ENCODE results near the gene WWC1. TPM values are rescaled to one million over a fixed set of nuclear protein-coding genes. Genes with fewer than 3 reads are reported as not detected.
A peak's percentile ranks its signal among the peaks of the same experiment; 100 is the strongest.

The WWC1 gene
- total RNA-seq, 2 experiments from 2014 or later: 2.1 to 2.2 TPM

DNA sequence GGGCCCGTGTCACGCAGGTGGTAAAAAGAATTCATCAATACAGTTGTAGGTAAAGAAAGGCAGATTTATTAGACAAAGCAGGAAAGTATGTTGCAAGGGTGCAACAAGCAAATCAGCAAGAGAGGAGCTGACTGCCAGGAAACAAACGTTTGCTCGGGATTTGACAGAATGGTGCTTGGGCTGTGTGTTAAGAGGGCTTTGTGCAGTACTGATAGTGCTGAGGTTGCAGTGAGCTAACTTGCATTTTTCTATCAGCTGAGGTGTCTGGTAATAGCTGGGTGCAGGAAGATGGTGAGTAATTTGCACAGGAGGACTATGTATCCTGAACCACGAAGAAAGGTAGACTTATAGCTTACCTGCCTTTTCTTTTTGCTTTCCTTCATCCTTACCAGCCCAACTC lies 190.9 kb downstream of the WWC1 start:
- Mint-ChIP-seq H3K4me1 (peaks cover 22% of the 10 kb centered on the region), H3K27ac (no peak overlapping the region), H3K9me3 (ENCODE audit: low read depth) (no peaks in the 10 kb centered on the region), H3K36me3 (ENCODE audit: low read depth) (peaks cover 7% of the 10 kb centered on the region), H3K4me3 (no peak overlapping the region), H3K27me3 (peaks cover 4% of the 10 kb centered on the region)
- intact Hi-C loops (cut with DNase I, micrococcal nuclease): no loop called here
- POLR2A ChIA-PET: no interaction called here
- CTCF ChIA-PET: interaction anchor here (0.5 to 0.6 kb wide), 2 partner anchors 10 to 212 kb away, joined by 3 to 5 read pairs; no protein-coding TSS in a partner anchor
- ATAC-seq: no peak
- DNase-seq: no peak

DNA sequence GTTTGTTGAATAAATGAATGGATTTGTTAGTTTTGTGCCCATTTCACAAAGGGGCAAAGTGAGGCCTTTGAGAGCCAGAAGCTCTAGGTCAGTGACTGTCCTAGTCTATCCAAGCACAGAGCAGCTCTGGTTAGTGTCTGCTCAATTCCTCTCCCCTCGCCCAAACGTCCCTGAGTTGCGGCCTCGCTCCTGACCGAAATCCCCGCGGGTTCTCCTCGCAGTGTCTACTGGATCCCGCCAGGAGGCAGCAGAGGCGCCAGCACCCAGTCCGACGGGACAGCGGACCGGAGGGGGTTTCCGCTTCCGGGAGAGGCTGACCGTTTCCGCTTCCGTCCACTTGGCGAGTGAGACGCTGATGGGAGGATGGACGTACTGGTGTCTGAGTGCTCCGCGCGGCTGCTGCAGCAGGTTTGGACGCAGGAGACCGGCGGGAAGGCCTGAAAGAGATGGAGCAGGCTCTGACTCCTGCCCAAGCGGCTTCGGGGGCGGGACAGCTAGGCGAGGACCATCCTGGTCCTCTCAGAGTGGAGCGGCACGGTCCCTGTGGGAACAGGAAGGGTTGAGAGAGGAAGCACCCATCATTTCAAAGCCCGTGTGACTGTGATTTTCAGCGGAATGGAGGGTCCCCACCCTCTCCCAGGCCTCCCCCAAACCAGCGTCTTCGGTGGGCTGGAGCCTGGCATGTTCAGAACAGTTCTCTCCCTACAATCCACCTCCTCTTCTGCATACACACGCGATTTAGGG lies 194.9 kb downstream of the WWC1 start, which contains the start of gene RARS1:
Gene RARS1 (plus strand): TSS at position 336 of the 744 bp plus-strand sequence. CDS start 28 bp downstream, at position 364.
- H3K9me3 Mint-ChIP-seq (ENCODE audit: low read depth): no peaks in the 10 kb centered on the region
- H3K27ac Mint-ChIP-seq: peak within 1 kb of the TSS; percentile 97
- DNase-seq (peak; percentile 94), ATAC-seq (peak; percentile 92)
- peak within 1 kb of the TSS; percentile 100 for H3K4me3 Mint-ChIP-seq
- CTCF ChIA-PET: interaction anchor here (0.6 to 1.6 kb wide), 9 partner anchors 11 to 217 kb away, joined by 3 to 13 read pairs (median 3); partner anchors contain the start of gene PANK3
- H3K4me1 Mint-ChIP-seq: peaks cover 36% of the 10 kb centered on the region
- POLR2A ChIA-PET: interaction anchor here (0.6 to 1.0 kb wide), 3 partner anchors 88 to 205 kb away, joined by 3 to 9 read pairs (median 4); partner anchors contain the start of gene PANK3
- H3K27me3 Mint-ChIP-seq: no peaks in the 10 kb centered on the region
- peaks cover 29% of the 10 kb centered on the region for H3K36me3 Mint-ChIP-seq (ENCODE audit: low read depth)
- intact Hi-C loops (cut with DNase I, micrococcal nuclease): loop anchor here (1.0 to 5.0 kb wide), 7 partner anchors 93 to 1097 kb away; partner anchors contain the start of genes PANK3 (in 2 of the 2), SPDL1 (in 2 of the 2) and WWC1 (in 1 of the 2)

DNA sequence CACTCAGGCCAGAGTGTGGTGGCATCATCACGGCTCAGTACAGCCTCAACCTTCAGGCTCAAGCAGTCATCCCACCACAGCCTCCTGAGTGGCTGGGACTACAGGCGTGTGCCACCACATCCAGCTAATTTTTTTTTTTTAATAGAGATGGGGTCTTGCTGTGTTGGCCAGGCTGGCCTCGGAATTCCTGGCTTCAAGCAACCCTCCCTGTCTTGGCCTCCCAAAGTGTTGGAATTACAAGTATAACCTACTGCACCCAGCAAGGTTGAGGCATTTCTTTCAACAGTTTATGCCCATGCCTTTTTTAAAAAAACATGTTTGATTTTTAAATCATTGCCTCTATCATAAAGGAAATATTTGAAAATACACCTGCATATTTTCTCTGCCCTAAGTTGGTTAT lies 197.6 kb downstream of the WWC1 start:
- Mint-ChIP-seq H3K4me1 (peaks cover 35% of the 10 kb centered on the region), H3K4me3 (no peak overlapping the region), H3K36me3 (ENCODE audit: low read depth) (peaks cover 52% of the 10 kb centered on the region), H3K9me3 (ENCODE audit: low read depth) (no peaks in the 10 kb centered on the region), H3K27ac (no peak overlapping the region), H3K27me3 (no peaks in the 10 kb centered on the region)
- intact Hi-C loops (cut with DNase I, micrococcal nuclease): loop anchor here (5.0 kb wide), 3 partner anchors 197 to 1093 kb away; partner anchors contain the start of genes SPDL1 (in 1 of the 2) and WWC1 (in 1 of the 2)
- POLR2A ChIA-PET: no interaction called here
- no peak for ATAC-seq
- CTCF ChIA-PET: no interaction called here
- no peak for DNase-seq

DNA sequence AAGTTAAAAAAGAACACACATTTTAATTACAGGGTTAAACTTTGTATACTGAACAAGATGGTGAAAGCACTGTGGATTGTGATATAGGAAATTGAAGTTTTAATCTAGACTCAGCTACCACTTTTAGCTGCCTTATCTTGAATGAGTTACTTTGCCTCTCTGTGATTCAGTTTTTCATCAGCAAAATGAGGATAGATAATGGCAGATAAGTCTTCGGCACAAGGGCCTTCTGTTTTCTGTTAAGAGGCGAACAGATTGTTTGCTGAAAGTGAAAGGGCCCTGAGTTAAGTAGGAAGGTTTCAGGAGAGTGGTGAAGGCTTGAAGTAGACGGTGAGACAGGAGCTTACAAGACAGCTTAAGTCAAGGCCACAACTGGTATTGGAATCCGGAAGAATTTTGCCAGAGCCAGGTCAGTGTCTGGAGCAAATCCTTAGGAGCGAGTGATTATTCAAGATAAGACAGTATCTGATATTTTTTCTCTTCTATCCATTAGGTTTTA lies 202.7 kb downstream of the WWC1 start:
- Mint-ChIP-seq H3K27ac (no peak overlapping the region), H3K4me3 (no peak overlapping the region), H3K9me3 (ENCODE audit: low read depth) (no peaks in the 10 kb centered on the region), H3K4me1 (peaks cover 11% of the 10 kb centered on the region), H3K36me3 (ENCODE audit: low read depth) (peaks cover 72% of the 10 kb centered on the region), H3K27me3 (no peaks in the 10 kb centered on the region)
- intact Hi-C loops (cut with DNase I, micrococcal nuclease): no loop called here
- no peak for ATAC-seq
- POLR2A ChIA-PET: no interaction called here
- no peak for DNase-seq
- CTCF ChIA-PET: no interaction called here

DNA sequence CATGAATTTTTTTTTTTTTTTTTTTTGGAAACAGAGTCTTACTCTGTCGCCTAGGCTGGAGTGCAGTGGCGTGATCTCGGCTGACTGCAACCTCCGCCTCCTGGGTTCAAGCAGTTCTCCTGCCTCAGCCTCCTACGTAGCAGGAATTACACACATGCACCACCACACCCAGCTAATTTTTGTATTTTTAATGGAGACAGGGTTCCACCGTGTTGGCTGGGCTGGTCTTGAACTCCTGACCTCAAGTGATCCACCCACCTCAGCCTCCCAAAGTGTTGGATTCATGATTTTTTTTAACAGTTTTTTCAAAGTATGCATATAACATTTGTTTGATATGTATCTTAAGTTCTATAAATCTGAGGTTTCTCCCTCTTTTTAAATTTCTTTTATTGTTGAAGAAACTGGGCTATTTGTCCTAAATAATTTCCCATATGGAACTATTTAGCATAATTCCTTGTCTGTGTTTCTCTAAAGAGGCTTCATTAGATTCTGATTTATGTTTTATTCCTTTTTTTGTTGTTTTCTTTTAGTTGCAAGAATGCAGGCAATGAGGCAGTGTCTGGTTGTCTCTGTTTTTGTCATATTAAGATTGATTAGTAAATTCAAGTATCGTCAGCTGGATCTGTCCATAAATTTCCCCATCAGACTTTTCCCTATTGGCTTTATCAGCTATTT lies 211.3 kb downstream of the WWC1 start:
- peaks cover 48% of the 10 kb centered on the region for H3K36me3 Mint-ChIP-seq (ENCODE audit: low read depth)

DNA sequence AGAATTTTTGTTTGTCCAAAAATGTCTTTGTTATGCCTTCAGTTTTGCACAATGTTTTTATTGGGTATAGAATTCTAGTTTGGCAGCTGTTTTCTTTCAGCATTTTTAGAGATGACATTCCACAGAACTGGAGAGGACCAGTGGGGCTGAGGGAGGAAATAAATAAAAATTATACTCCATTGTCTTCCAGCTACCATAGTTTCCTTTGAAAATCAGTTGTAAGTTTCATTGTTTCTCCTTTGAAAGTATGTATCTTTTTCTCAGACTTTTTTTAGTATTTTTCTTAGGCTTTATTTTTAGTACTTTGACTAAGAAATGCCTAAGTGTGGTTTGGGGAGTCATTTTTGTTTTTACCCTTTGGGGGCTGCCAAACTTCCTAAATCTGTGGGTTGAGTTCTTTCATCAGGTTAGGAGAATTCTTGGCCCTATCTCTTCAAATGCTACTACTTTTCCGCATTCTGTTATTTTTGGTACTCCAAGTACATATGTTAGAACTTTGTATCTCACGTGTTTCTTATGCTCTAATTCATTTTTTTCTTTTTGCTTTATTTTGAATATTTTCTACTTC lies 222.5 kb downstream of the WWC1 start:
- no peaks in the 10 kb centered on the region for H3K27me3 Mint-ChIP-seq
- ATAC-seq: no peak
- no peak for DNase-seq
- no peak overlapping the region for H3K27ac Mint-ChIP-seq
- H3K4me1 Mint-ChIP-seq: no peaks in the 10 kb centered on the region
- peaks cover 4% of the 10 kb centered on the region for H3K9me3 Mint-ChIP-seq (ENCODE audit: low read depth)
- CTCF ChIA-PET: interaction anchor here (0.7 kb wide), 2 partner anchors 22 to 118 kb away, joined by 3 read pairs; no protein-coding TSS in a partner anchor
- no peak overlapping the region for H3K4me3 Mint-ChIP-seq
- POLR2A ChIA-PET: no interaction called here
- intact Hi-C loops (cut with DNase I, micrococcal nuclease): no loop called here
- H3K36me3 Mint-ChIP-seq (ENCODE audit: low read depth): peaks cover 81% of the 10 kb centered on the region

More for the DNA sequence above, 211.3 kb downstream of the WWC1 start:
- intact Hi-C loops (cut with DNase I, micrococcal nuclease): no loop called here
- no peak for DNase-seq
- H3K4me3 Mint-ChIP-seq: no peak overlapping the region
- no peaks in the 10 kb centered on the region for H3K27me3 Mint-ChIP-seq
- H3K27ac Mint-ChIP-seq: no peak overlapping the region
- ATAC-seq: no peak
- POLR2A ChIA-PET: no interaction called here
- H3K4me1 Mint-ChIP-seq: no peaks in the 10 kb centered on the region
- H3K9me3 Mint-ChIP-seq (ENCODE audit: low read depth): no peaks in the 10 kb centered on the region
- CTCF ChIA-PET: no interaction called here

Other genes with a start within 250 kb of the WWC1 start
- 100 to 1,000 TPM; 127 to 135 TPM for gene RARS1, start 194.8 kb downstream of the WWC1 start, total RNA-seq
- gene FBLL1, start 237.7 kb downstream of the WWC1 start, total RNA-seq: not detected

Measured in activated CD4-positive, alpha-beta T cell treated with anti-CD3 and anti-CD28 coated beads for 36 hours (primary cell).